GM19035 (cell line): Measurements from ENCODE around the gene KHDC1L.
"Not testable (repeated sequence)": the region's sequence is repeated elsewhere in the genome, so short reads cannot be mapped to it uniquely, and the experiment has no call there.

Source experiments
- ATAC-seq: cut with Tn5 transposase; IDR thresholded peaks from one replicate; pipeline ENCODE4 v1.9.1; 2021; ENCODE audit not compliant: unreplicated experiment

The KHDC1L gene, protein sequence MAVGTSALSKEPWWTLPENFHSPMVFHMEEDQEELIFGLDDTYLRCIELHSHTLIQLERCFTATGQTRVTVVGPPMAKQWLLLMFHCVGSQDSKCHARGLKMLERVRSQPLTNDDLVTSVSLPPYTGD

DNA sequence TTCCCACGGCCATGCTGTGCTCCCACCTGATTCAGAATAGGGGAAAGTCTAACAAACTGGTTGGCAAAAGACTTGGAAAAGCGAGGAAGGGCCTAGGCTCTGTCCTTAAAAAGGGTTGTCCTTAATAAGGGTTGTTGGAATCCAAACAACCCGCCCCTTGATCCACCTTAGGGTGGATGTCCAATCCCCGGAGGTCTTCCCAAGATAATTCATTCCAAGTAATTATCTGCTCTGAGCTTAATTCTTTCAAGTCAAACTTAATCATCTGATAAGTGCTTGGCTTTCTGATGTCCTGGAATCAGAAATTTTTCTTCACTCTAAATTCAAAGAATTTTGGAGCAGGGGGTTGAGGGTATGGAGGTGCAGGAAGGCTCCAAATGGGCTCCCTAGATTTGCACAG lies at the start of gene KHDC1L:
TSS of gene KHDC1L (minus strand) at position 101 of the 400 bp plus-strand sequence. CDS start at position 13, 88 bp downstream.
- ATAC-seq: no peak

- ATAC-seq: not testable (repeated sequence)
Observed at GRCh38 chr6:73269296-73269695, 44.0 kb upstream of the KHDC1L start.

- ATAC-seq: not testable (repeated sequence)
Observed at GRCh38 chr6:73268896-73269295, 43.6 kb upstream of the KHDC1L start.

GRCh38 chr6:73264446-73264845 lies 39.1 kb upstream of the KHDC1L start:
- no peak for ATAC-seq

DNA sequence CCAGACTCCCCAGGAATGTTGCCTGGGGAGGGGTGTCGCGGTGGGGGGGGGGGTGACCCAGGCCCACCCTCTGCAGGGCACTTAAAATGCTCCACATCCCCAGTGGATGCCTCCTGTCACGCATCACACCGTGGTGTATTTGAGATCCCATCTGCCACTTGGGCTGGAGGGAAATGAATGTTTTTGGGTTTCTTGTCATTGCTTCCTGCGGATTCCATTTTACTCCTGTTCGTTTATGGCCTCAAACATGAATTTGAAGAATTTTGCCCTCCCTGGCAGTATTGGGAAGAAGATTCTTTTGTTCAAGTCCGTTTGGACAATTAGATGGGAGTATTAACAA lies 38.2 kb upstream of the KHDC1L start:
- ATAC-seq: peak; percentile 15

DNA sequence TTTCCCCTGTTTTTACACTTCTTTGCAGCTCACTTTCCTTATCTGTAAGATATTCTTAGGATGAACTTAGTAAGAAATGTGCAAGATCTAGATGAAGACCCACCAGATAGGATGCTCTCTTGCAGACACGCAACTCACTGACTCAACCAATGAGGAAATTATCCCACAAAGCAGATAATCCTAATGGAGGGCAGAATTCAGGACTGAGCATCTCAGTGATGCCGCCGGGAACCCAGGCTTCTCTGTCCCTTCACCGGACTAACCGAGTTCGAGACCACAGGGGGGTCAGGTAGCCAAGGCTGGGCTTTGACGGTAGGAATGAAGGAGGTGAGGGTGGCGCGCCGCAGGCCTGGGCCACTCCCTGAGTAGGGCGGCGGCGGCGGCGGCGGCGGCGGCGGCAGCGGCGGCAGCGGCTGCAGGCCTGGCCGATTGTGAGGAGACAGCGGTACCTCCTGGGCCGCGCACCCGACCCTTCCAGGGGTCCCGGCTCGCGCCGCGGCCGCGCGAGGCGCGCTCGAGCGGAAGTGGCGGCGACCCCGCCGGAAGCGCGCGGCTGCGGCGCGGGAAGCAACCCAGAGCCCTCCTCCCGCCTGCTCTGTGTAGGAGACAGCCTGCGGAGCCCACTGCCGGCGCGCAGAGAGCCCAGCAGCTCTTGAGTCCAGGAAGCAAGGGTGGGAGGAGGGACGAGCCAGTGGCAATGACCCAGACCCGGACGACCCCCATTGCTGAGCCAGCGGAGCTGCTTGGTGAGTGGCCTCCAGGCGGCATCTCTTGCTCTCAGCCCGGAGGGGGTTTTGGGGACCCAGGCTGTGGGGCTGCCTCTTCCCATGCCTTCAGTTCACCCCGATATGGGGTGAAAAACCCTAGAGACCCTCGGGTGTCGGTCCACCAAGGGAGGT lies 37.6 kb upstream of the KHDC1L start, which contains the start of gene KHDC1:
TSS of gene KHDC1 (minus strand) at position 526 of the 899 bp plus-strand sequence. CDS start 20,679 bp downstream, outside the sequence.
- ATAC-seq: peak; percentile 93

- no peak for ATAC-seq
Observed at GRCh38 chr6:73258721-73259120, 33.4 kb upstream of the KHDC1L start.

GRCh38 chr6:73254323-73254722 lies 29.0 kb upstream of the KHDC1L start:
- not testable (repeated sequence) for ATAC-seq

DNA sequence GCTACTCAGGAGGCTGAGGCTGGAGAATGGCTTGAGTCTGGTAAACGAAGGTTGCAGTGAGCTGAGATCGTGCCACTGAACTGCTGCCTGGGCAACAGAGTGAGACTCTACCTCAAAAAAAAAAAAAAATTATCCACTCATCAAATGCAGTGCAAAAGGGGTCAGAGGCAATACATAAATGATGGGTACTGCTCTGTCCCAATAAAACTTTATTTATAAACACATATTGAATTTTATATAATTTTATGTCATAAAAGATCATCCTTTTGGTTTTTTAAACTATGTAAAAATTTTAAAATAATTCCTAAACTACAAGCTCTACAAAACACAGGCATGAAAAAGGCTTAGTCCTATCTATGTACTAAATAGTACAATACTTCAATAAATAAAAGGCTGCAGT lies 27.4 kb upstream of the KHDC1L start:
- no peak for ATAC-seq

GRCh38 chr6:73250016-73250415 lies 24.7 kb upstream of the KHDC1L start:
- ATAC-seq: no peak

DNA sequence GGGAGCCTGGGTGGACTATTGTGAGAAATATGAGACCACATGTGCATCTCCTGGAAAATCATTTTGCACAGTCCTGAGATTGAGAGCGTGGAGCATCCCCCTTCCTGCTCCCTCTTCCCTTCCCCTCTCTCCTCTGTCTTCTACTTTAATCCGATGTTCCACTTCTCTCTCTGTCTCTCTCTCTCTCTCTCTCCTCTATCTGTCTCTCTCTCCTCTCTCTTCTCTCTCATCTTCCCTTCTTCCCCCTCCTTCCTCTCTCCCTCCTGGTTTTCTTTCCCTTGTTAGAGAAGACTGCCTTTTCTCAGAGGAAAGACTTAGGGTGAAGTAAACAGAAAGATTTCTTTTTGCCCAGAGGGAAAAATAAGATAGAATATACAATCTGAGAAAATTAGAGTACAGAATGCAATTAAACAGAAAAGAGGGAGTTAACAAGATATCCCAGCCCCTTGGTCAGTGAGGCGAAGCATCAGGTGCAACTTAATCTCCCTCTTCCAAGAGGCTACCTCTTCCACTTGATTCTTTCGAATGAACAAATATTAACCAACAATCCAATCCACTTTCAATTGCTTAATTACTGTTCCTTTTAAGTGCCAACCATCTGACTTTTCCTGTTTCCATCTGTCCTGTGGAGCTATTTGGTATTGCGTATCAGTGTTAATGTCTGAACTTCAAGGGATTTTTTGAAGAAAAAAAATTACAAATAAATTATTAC lies 23.1 kb upstream of the KHDC1L start:
- ATAC-seq: no peak

- no peak for ATAC-seq
Observed at GRCh38 chr6:73242001-73242400, 16.7 kb upstream of the KHDC1L start.

DNA sequence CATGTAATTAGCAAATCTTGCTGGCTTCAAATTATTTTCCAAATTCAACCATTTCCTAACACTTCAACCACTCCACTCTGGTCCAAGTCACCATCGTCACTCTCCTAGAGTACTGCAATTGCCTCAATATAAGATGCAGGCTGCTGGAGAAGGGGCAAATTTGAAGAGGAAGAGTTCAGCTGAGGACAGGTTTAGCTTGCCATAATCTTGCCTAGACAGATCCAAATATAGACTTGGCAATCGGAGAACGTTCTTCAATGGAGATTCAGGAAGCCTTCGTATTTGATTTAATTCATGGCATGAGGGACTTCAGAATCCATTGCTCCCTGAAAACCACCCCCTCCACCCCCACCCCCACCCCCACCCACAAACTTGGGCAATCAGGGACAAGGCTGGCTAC lies 15.4 kb upstream of the KHDC1L start:
- ATAC-seq: no peak

DNA sequence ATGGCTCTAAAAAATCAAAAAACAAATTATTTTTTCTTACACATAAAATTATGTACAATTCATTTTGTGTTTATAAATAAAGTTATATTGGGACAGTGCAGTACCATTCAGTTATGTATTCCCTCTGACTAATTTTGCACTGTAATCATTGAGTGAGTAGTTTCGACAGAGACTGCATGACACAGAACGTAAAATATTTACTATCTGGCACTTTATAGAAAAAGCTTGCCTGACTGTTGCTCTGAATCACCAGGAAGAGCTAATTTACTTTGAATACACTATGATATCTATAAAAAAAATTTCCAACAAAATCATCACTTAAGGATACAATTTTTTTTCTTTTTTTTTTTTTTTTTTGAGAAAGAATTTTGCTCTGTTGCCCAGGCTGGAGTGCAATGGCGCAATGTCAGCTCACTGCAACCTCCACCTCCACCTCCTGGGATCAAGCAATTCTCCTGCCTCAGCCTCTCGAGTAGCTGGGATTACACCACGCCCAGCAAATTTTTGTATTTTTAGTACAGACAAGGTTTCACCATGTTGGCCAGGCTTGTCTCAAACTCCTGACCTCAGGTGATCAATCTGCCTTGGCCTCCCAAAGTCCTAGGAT lies 11.0 kb upstream of the KHDC1L start:
- no peak for ATAC-seq

GRCh38 chr6:73234733-73235132 lies 9.4 kb upstream of the KHDC1L start:
- no peak for ATAC-seq

GRCh38 chr6:73233971-73234370 lies 8.7 kb upstream of the KHDC1L start:
- not testable (repeated sequence) for ATAC-seq

DNA sequence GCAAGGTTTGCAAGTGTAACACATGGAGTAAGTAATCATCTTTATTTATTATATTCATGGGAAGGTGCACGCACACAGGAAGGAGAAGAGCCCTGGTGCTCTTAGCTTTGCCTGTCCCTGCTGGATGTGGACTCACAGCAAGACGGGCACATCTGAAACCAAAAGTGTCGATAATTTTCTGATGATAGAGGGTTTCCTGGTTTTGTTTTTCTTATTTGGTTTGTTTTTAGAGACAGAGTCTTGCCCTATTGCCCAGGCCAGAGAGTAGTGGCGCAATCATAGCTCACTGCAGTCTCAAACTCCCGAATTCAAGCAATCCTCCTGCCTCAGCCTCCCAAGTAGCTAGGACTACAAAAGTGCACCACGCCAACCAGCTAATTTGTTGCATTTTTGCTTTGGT lies 7.8 kb upstream of the KHDC1L start:
- ATAC-seq: no peak

DNA sequence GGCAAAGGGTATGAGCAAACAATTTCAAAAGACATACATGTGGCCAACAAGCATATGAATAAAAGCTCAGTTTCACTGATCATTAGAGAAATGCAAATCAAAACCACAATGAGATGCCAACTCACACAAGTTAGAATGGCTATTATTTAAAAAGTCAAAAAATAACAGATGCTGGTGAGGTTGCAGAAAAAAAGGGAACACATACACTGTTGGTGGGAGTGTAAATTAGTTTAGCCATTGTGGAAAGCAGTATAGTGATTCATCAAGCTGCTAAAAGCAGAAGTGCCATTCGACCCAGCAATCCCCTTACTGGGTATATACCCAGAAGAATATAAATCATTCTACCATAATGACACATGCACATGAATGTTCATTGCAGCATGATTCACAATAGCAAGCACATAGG lies 6.7 kb upstream of the KHDC1L start:
- ATAC-seq: no peak

- ATAC-seq: no peak
Observed at GRCh38 chr6:73227606-73228255, 2.4 kb upstream of the KHDC1L start.

DNA sequence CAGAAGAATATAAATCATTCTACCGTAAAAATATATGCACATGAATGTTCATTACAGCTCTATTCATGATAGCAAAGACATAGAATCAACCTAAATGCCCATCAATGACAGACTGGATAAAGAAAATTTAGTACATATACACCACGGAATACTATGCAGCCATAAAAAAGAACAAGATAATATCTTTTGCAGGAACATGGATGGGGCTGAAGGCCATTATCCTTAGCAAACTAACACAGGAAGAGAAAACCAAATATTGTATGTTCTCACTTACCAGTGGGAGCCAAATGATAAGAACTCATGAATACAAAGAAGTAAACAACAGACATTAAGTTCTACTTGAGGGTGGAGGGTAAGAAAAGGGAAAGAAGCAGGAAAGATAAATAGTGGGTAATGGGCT lies 8.4 kb downstream of the KHDC1L start:
- no peak for ATAC-seq

- ATAC-seq: no peak
Observed at GRCh38 chr6:73209117-73209516, 16.2 kb downstream of the KHDC1L start.
